ENCODE data around the gene HERC5. TPM values are rescaled to one million over a fixed set of nuclear protein-coding genes. Genes with fewer than 3 reads are reported as not detected.

Gene HERC5
- total and polyA plus RNA-seq, 9 donors: 10.5 to 20.9 (median 18.6) TPM

DNA sequence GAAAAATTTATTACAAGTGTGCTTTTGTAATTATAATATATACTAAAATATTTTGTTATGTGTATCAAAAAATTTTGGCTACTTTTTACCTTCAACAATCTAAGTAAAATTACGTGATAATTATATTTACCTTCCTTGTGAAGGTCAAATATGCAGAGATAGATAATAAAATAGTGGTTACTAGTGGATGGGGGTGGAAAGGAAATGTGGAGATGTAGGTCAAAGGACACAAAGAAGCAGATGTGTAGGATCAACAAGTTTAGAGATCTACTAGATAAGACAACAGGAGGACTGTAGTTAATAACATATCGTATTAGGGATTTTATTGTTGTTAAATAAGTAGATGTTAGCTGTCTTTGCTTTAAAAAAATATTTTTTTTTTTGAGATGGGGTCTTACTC is 21.3 kb downstream of the HERC5 start:
- H3K4me1 ChIP-seq (ENCODE audit: insufficient read depth): no peaks in the 10 kb centered on the region
- TF ChIP-seq, protein P1, sequence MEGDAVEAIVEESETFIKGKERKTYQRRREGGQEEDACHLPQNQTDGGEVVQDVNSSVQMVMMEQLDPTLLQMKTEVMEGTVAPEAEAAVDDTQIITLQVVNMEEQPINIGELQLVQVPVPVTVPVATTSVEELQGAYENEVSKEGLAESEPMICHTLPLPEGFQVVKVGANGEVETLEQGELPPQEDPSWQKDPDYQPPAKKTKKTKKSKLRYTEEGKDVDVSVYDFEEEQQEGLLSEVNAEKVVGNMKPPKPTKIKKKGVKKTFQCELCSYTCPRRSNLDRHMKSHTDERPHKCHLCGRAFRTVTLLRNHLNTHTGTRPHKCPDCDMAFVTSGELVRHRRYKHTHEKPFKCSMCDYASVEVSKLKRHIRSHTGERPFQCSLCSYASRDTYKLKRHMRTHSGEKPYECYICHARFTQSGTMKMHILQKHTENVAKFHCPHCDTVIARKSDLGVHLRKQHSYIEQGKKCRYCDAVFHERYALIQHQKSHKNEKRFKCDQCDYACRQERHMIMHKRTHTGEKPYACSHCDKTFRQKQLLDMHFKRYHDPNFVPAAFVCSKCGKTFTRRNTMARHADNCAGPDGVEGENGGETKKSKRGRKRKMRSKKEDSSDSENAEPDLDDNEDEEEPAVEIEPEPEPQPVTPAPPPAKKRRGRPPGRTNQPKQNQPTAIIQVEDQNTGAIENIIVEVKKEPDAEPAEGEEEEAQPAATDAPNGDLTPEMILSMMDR (IDR thresholded peaks at IDR 0.05): no peak
- TF ChIP-seq POLR2A (IDR thresholded peaks at IDR 0.05) (no peak), EP300 (IDR thresholded peaks at IDR 0.05) (no peak)
- H3K27me3 ChIP-seq: no peaks in the 10 kb centered on the region
- DNase-seq: no peak
- intact Hi-C loops (cut with DNase I): no loop called here
- no peaks in the 10 kb centered on the region for H3K9me3 ChIP-seq
- no peak overlapping the region for H3K27ac ChIP-seq
- no peaks in the 10 kb centered on the region for H3K36me3 ChIP-seq
- 74 to 88% (median 80%) methylated on average over 2 of the region's 2 CpGs for WGBS, 3 donors
- no peak overlapping the region for H3K4me3 ChIP-seq

DNA sequence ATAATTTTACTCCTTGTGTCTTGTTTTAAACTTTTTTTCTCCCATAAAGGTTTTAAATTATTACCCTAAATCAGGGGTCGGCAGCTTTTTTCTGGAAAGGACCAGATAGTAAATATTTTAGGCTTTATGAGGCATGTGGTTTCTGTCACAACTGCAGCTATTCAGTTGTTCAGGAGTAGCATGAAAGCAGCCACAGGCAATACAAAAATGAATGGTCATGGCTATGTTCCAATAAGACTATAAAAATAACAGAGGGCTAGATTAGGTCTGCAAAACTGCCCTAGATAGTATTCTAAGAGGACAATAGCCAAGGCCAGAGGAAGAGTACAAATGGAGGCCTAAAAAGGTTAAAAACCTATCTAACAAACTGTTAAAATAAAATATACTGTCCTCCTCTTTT is 24.6 kb downstream of the HERC5 start:
- H3K4me3 ChIP-seq: no peak overlapping the region
- H3K27ac ChIP-seq: no peak overlapping the region
- WGBS, 3 donors: 2 to 18% (median 8%) methylated on average over 1 of the region's 1 CpG
- H3K27me3 ChIP-seq: no peaks in the 10 kb centered on the region
- H3K36me3 ChIP-seq: no peaks in the 10 kb centered on the region
- DNase-seq: no peak
- TF ChIP-seq, protein P1 (IDR thresholded peaks at IDR 0.05): no peak
- no peak for TF ChIP-seq POLR2A (IDR thresholded peaks at IDR 0.05)
- TF ChIP-seq EP300 (IDR thresholded peaks at IDR 0.05): no peak
- H3K9me3 ChIP-seq: no peaks in the 10 kb centered on the region
- intact Hi-C loops (cut with DNase I): no loop called here
- H3K4me1 ChIP-seq (ENCODE audit: insufficient read depth): no peaks in the 10 kb centered on the region

DNA sequence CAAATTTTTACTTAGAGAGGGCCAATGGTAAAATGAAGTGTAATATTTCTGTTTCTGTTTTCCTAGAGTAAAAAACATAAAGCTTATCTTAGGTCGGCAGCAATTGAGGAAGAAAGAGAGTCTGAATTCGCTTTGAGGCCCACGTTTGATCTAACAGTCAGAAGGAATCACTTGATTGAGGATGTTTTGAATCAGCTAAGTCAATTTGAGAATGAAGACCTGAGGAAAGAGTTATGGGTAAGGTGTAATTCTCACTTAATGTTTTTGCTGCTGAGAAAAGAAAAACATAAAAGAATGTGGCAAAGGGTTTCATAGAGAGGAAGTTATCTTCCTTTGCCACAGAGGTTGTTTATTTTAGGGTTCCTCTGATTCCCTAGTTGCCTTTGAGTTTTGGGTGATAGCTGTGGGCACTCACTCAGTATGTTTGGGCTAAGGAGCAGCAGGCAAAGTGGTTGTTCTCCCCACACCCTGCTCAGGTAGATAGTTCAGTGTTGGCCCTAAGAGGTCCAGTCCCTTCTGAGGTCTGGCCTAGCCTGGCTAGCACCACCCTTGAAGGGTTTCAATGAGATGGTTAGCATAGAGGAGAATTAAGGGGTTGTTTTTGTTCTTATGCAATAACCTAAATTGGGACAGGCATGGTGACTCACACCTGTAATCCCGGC is 32.3 kb downstream of the HERC5 start:
- no peak overlapping the region for H3K4me3 ChIP-seq
- intact Hi-C loops (cut with DNase I): no loop called here
- no peak overlapping the region for H3K27ac ChIP-seq
- H3K36me3 ChIP-seq: no peaks in the 10 kb centered on the region
- no peaks in the 10 kb centered on the region for H3K9me3 ChIP-seq
- 69 to 77% (median 74%) methylated on average over 4 of the region's 4 CpGs for WGBS, 3 donors
- H3K27me3 ChIP-seq: no peaks in the 10 kb centered on the region
- DNase-seq: no peak
- H3K4me1 ChIP-seq (ENCODE audit: insufficient read depth): no peaks in the 10 kb centered on the region
- TF ChIP-seq POLR2A (IDR thresholded peaks at IDR 0.05) (no peak), EP300 (IDR thresholded peaks at IDR 0.05) (no peak)
- TF ChIP-seq, protein P1 (IDR thresholded peaks at IDR 0.05): no peak

DNA sequence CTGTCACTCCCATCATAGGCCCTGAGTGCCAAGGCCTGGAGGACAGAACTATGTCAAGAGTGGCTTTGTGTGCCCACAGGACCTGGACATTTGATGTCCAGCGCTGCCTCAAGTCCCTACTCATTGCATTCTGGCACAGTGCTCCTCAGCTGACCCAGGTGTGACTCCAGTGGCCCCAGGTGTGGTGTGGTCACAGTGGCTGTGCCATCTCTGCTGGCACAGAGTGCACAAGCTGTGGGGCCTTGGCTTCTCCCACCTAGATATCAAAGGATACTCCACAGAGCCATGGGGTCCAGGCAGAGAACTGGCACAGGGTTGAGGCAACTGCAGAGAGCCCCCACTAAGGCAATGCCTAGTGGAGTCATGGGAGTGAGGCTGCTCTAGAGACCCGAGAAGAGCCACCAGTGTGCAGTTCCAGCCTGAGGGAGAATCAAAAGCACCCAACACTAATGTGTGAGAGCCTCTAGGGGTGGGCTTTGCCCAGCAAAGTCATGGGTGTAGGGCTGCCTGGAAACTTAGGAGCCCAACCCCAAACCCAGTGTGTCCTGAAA is 41.0 kb downstream of the HERC5 start:
- WGBS, 3 donors: 89 to 100% (median 98%) methylated on average over 2 of the region's 2 CpGs
- Histone ChIP-seq H3K27me3 (no peaks in the 10 kb centered on the region), H3K4me1 (ENCODE audit: insufficient read depth) (no peaks in the 10 kb centered on the region), H3K9me3 (no peaks in the 10 kb centered on the region), H3K36me3 (no peaks in the 10 kb centered on the region), H3K27ac (no peak overlapping the region), H3K4me3 (no peak overlapping the region)
- DNase-seq: no peak
- intact Hi-C loops (cut with DNase I): no loop called here
- no peak for TF ChIP-seq POLR2A (IDR thresholded peaks at IDR 0.05)
- TF ChIP-seq, protein P1 (IDR thresholded peaks at IDR 0.05): no peak
